ENCODE measurements around the gene PLCH1. TPM values are rescaled to one million over a fixed set of nuclear protein-coding genes. Genes with fewer than 3 reads are reported as not detected.

Gene PLCH1
- total RNA-seq, 6 experiments from 2014 or later, result not detected

DNA sequence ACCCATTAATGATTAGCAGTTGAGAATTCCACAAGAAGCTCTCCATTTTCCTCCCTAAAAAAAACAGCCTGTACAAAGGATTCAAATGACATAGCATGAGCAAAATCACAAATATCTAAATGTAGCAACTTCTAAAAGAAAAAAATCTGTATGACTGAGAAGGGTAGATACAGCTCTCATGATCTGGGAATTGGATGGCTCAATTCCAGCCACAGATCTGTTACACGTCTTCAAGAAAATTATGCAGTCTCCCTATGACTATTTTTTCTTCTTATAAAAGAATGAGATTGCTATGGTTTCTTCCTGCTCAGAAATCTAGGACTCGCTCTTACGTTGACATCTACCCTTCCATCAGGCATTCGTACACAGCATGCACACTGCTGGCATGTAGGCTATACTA lies 71.5 kb downstream of the PLCH1 start:
- no peak overlapping the region for H3K27ac Mint-ChIP-seq
- TF ChIP-seq, protein P1, sequence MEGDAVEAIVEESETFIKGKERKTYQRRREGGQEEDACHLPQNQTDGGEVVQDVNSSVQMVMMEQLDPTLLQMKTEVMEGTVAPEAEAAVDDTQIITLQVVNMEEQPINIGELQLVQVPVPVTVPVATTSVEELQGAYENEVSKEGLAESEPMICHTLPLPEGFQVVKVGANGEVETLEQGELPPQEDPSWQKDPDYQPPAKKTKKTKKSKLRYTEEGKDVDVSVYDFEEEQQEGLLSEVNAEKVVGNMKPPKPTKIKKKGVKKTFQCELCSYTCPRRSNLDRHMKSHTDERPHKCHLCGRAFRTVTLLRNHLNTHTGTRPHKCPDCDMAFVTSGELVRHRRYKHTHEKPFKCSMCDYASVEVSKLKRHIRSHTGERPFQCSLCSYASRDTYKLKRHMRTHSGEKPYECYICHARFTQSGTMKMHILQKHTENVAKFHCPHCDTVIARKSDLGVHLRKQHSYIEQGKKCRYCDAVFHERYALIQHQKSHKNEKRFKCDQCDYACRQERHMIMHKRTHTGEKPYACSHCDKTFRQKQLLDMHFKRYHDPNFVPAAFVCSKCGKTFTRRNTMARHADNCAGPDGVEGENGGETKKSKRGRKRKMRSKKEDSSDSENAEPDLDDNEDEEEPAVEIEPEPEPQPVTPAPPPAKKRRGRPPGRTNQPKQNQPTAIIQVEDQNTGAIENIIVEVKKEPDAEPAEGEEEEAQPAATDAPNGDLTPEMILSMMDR (IDR thresholded peaks at IDR 0.05), result no peak
- no peak overlapping the region for H3K4me3 Mint-ChIP-seq
- no peaks in the 10 kb centered on the region for H3K9me3 Mint-ChIP-seq
- no peak for DNase-seq
- H3K4me1 Mint-ChIP-seq (ENCODE audit: low read depth), result peaks cover 9% of the 10 kb centered on the region
- peaks cover 9% of the 10 kb centered on the region; the same call in 1 of the 2 replicates for H3K27me3 Mint-ChIP-seq (ENCODE audit: insufficient read depth)
- no peaks in the 10 kb centered on the region for H3K36me3 Mint-ChIP-seq (ENCODE audit: low read depth)

DNA sequence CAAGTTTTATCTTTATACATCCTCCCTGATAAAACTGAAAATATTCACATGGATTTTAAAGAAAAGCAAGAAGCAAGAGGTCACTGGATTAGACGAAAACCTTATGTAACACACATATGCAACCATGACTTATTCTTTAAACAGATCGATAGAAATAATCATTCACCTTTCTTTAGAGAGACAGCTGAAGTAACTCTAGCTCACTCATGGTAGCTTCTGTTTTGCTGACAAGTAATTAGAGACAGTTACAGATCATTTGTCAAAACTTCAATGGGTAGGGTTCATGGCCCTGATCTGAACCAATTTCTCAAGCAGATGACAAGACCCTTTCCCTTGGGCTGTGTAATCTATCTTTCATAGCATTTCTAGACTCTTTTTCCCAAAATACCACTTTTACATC lies 74.5 kb downstream of the PLCH1 start:
- no peak for DNase-seq
- Mint-ChIP-seq H3K4me1 (ENCODE audit: low read depth) (peaks cover 1% of the 10 kb centered on the region), H3K27ac (no peak overlapping the region), H3K36me3 (ENCODE audit: low read depth) (no peaks in the 10 kb centered on the region), H3K4me3 (no peak overlapping the region), H3K9me3 (no peaks in the 10 kb centered on the region), H3K27me3 (ENCODE audit: insufficient read depth) (peaks cover 6% of the 10 kb centered on the region; the same call in 1 of the 2 replicates)
- TF ChIP-seq, protein P1 (IDR thresholded peaks at IDR 0.05), result no peak

DNA sequence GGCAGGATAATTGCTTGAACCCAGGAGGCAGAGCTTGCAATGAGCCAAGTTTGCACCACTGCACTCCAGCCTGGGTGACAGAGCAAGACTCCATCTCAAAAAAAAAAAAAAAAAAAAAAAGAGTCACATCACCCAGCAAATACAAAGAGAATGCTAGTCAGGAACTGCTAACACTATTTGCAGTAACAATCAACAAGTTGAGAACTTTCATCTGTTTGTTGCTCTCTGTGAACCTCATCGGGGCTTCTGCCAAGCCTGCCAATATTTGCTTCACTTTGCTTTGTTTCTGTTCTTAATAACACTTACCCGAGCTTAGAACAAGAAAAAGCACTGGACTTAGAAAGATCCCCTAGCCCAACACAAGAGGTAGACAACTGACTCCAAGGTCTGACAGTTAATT lies 76.9 kb downstream of the PLCH1 start:
- Mint-ChIP-seq H3K27me3 (ENCODE audit: insufficient read depth) (peaks cover 6% of the 10 kb centered on the region; the same call in 1 of the 2 replicates), H3K27ac (no peak overlapping the region), H3K4me1 (ENCODE audit: low read depth) (peaks cover 9% of the 10 kb centered on the region), H3K9me3 (no peaks in the 10 kb centered on the region), H3K36me3 (ENCODE audit: low read depth) (no peaks in the 10 kb centered on the region), H3K4me3 (no peak overlapping the region)
- TF ChIP-seq, protein P1 (IDR thresholded peaks at IDR 0.05), result no peak
- DNase-seq, result no peak

DNA sequence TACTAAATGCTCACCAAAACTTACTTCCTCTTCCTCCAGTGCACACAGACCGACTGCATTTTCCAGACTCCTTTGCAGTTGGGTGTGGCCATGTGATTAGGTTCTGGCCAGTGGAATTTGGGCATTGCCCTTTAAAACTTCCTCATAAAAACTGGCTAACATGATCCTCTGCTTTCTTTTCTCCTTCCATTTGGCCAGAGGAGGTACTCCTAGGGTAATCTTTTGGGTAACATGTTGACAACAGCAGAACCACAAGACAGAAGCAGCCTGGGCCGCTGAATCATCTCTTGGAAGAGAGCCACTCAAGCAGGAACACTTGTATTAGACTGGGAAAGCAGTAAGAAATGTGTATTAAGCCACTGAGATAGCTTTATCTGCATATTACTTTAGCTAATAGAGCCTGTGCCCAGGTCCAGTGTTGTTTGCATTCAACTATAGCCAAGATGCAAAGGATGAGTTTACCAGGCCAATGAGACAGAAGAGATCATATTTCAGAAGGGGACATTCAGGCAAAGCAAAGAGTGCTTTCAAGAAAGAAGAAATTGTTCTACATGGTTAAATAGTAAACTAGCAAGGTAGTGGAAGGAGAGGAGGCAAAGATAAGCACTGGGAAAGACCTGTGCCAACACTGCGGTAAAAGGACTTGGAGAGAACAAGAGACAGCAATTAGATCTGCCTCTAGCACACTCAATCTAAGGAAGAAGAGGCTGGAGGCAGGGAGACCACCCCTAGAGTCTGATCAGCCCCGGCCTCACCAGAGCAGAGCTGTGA lies 79.8 kb downstream of the PLCH1 start:
- Mint-ChIP-seq H3K9me3 (no peaks in the 10 kb centered on the region), H3K27me3 (ENCODE audit: insufficient read depth) (peaks cover 5% of the 10 kb centered on the region; the same call in 1 of the 2 replicates), H3K4me3 (no peak overlapping the region), H3K36me3 (ENCODE audit: low read depth) (no peaks in the 10 kb centered on the region), H3K4me1 (ENCODE audit: low read depth) (peaks cover 9% of the 10 kb centered on the region), H3K27ac (no peak overlapping the region)
- DNase-seq, result peak; percentile 84
- TF ChIP-seq, protein P1 (IDR thresholded peaks at IDR 0.05), result no peak

DNA sequence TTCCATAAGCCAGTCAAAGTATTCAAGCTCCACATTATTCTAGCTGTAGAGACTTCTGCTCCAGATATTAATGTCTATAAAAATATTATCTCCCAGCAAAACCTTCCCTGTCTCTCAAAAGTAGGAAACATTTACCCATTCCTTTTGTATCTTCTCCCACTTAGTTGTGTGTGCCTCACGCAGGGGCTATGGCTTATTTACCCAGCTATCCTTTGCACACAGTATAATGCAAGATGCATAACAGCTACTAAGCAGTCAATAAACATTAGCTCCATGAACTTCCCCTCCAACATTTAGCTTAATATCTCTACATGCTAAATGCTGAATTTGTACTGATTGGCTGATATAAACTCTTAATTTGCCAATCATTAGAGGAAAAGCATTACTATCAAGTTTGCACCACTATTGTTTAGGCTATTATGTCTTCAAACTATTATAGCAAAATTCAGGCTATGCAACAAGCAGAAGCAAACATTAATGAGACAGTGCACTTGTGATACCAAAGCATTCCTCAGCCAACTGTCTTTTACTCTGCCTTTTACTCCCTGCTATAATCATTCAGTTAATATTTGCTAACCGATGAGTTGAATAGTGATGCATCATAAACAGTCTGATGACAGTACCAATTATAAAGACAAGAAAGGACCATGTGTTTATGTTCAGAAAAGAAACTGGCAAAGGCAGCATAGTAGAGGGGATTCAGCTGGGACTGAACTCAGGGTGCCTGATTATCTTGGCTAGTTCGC lies 81.2 kb downstream of the PLCH1 start:
- no peak for DNase-seq
- Mint-ChIP-seq H3K27me3 (ENCODE audit: insufficient read depth) (peaks cover 6% of the 10 kb centered on the region; the same call in 1 of the 2 replicates), H3K4me3 (no peak overlapping the region), H3K27ac (no peak overlapping the region), H3K9me3 (no peaks in the 10 kb centered on the region), H3K36me3 (ENCODE audit: low read depth) (no peaks in the 10 kb centered on the region), H3K4me1 (ENCODE audit: low read depth) (peaks cover 9% of the 10 kb centered on the region)
- TF ChIP-seq, protein P1 (IDR thresholded peaks at IDR 0.05), result no peak

Data from HFFc6 (cell line).